ENCODE measurements around the gene SLC5A4. TPM values are rescaled to one million over a fixed set of nuclear protein-coding genes. Genes with fewer than 3 reads are reported as not detected.
"Not testable (repeated sequence)": the region's sequence is repeated elsewhere in the genome, so short reads cannot be mapped to it uniquely, and the experiment has no call there.

Gene SLC5A4
- total RNA-seq, 1 experiment from 2014 or later, result not detected

GRCh38 chr22:32195900-32196299 lies 59.2 kb downstream of the SLC5A4 start:
- H4K8ac ChIP-seq (replicated peaks; ENCODE audit: insufficient read length, low read depth, low read length); H2BK12ac ChIP-seq (ENCODE audit: insufficient read length, low read depth, low read length); DNase-seq; H3K9me3 Mint-ChIP-seq; H4K20me1 ChIP-seq (ENCODE audit: control insufficient read depth, insufficient read depth, insufficient read length); H2BK120ac ChIP-seq (ENCODE audit: low read depth, low read length, poor library complexity, severe bottlenecking); H3K4ac ChIP-seq (ENCODE audit: low read depth, low read length); H4K91ac ChIP-seq (ENCODE audit: insufficient read length, low read depth, low read length); H3K36me3 Mint-ChIP-seq (ENCODE audit: insufficient read depth in 1 of 3, low read depth in 3 of 3); H3K4me2 ChIP-seq (ENCODE audit: insufficient read depth, insufficient read length, low read length); H3K79me2 ChIP-seq (ENCODE audit: insufficient read depth, low read length); H3K27me3 ChIP-seq (ENCODE audit: insufficient read depth, low read length); H2BK20ac ChIP-seq (ENCODE audit: low read depth, low read length, poor library complexity, severe bottlenecking); H3K79me1 ChIP-seq (ENCODE audit: insufficient read depth, low read depth, low read length, poor library complexity, severe bottlenecking); H3K27ac Mint-ChIP-seq; H3K23ac ChIP-seq (ENCODE audit: insufficient read length, low read depth, low read length); H3K9ac ChIP-seq (ENCODE audit: extremely low read depth, insufficient read length, low read length); H2BK15ac ChIP-seq (ENCODE audit: low read depth, low read length); H3K14ac ChIP-seq (ENCODE audit: insufficient read depth, low read length); H3K56ac ChIP-seq (ENCODE audit: insufficient read length, low read depth, low read length); H3K4me3 Mint-ChIP-seq; H2AK5ac ChIP-seq (ENCODE audit: insufficient read length, low read length); H3K4me1 ChIP-seq (ENCODE audit: insufficient read depth, low read length); H3T11ph ChIP-seq (ENCODE audit: low read length); H4K5ac ChIP-seq (ENCODE audit: insufficient read length, low read depth, low read length); H3K23me2 ChIP-seq (ENCODE audit: insufficient read length, low read depth, low read length, poor library complexity, severe bottlenecking); H2BK5ac ChIP-seq (ENCODE audit: insufficient read length, low read length); H3K27ac ChIP-seq (ENCODE audit: insufficient read length, low read depth, low read length); H3K9me3 ChIP-seq (ENCODE audit: control insufficient read depth, low read depth, low read length); H3K18ac ChIP-seq (ENCODE audit: insufficient read length, low read depth, low read length); H2AFZ ChIP-seq (ENCODE audit: low read length); H3K4me1 Mint-ChIP-seq: not testable (repeated sequence)
- H3K27me3 Mint-ChIP-seq (ENCODE audit: low read depth), result peaks cover 92% of the 10 kb centered on the region
- no CpG with 5 or more reads among the region's 3 CpGs for WGBS (ENCODE audit: extremely low coverage, insufficient read length, low lambda C conversion rate)

- H3K4ac ChIP-seq (ENCODE audit: low read depth, low read length); H3K79me1 ChIP-seq (ENCODE audit: insufficient read depth, low read depth, low read length, poor library complexity, severe bottlenecking); H3K4me2 ChIP-seq (ENCODE audit: insufficient read depth, insufficient read length, low read length); H3K14ac ChIP-seq (ENCODE audit: insufficient read depth, low read length); H2BK12ac ChIP-seq (ENCODE audit: insufficient read length, low read depth, low read length); H2BK20ac ChIP-seq (ENCODE audit: low read depth, low read length, poor library complexity, severe bottlenecking); H3K9me3 Mint-ChIP-seq; H3K27me3 ChIP-seq (ENCODE audit: insufficient read depth, low read length); H3K79me2 ChIP-seq (ENCODE audit: insufficient read depth, low read length); H4K20me1 ChIP-seq (ENCODE audit: control insufficient read depth, insufficient read depth, insufficient read length); H3K9me3 ChIP-seq (ENCODE audit: control insufficient read depth, low read depth, low read length); H3K23me2 ChIP-seq (ENCODE audit: insufficient read length, low read depth, low read length, poor library complexity, severe bottlenecking); H3K23ac ChIP-seq (ENCODE audit: insufficient read length, low read depth, low read length); H3K56ac ChIP-seq (ENCODE audit: insufficient read length, low read depth, low read length); H3T11ph ChIP-seq (ENCODE audit: low read length); H3K27ac Mint-ChIP-seq; H3K36me3 Mint-ChIP-seq (ENCODE audit: insufficient read depth in 1 of 3, low read depth in 3 of 3); H4K91ac ChIP-seq (ENCODE audit: insufficient read length, low read depth, low read length); H4K5ac ChIP-seq (ENCODE audit: insufficient read length, low read depth, low read length); H2AK5ac ChIP-seq (ENCODE audit: insufficient read length, low read length); H2BK15ac ChIP-seq (ENCODE audit: low read depth, low read length); H2AFZ ChIP-seq (ENCODE audit: low read length); H3K4me1 Mint-ChIP-seq; H3K27ac ChIP-seq (ENCODE audit: insufficient read length, low read depth, low read length); H2BK120ac ChIP-seq (ENCODE audit: low read depth, low read length, poor library complexity, severe bottlenecking); H3K9ac ChIP-seq (ENCODE audit: extremely low read depth, insufficient read length, low read length); H3K4me3 Mint-ChIP-seq; H3K4me1 ChIP-seq (ENCODE audit: insufficient read depth, low read length); DNase-seq; H4K8ac ChIP-seq (replicated peaks; ENCODE audit: insufficient read length, low read depth, low read length); H3K18ac ChIP-seq (ENCODE audit: insufficient read length, low read depth, low read length); H2BK5ac ChIP-seq (ENCODE audit: insufficient read length, low read length): not testable (repeated sequence)
- WGBS (ENCODE audit: extremely low coverage, insufficient read length, low lambda C conversion rate), result no CpG with 5 or more reads among the region's 9 CpGs
- peaks cover 88% of the 10 kb centered on the region for H3K27me3 Mint-ChIP-seq (ENCODE audit: low read depth)
These were observed 61.8 kb downstream of the SLC5A4 start for GRCh38 chr22:32193346-32193745.

Measured in H9 (cell line).